HG03039 (cell line): ENCODE measurements around the gene FAM227B.

Experiments used
- ATAC-seq: cut with Tn5 transposase; IDR thresholded peaks from one replicate; pipeline ENCODE4 v1.9.1; 2021; ENCODE audit warnings: mild to moderate bottlenecking, moderate library complexity; ENCODE audit not compliant: unreplicated experiment

Gene FAM227B

GRCh38 chr15:49303003-49303402 is 317.6 kb downstream of the FAM227B start:
- no peak for ATAC-seq

GRCh38 chr15:49301562-49301961 is 319.1 kb downstream of the FAM227B start:
- ATAC-seq, result no peak

GRCh38 chr15:49300856-49301255 is 319.8 kb downstream of the FAM227B start:
- no peak for ATAC-seq

- ATAC-seq, result no peak
Measured at GRCh38 chr15:49297584-49297983, 323.0 kb downstream of the FAM227B start.

GRCh38 chr15:49296258-49296657 is 324.4 kb downstream of the FAM227B start:
- no peak for ATAC-seq

GRCh38 chr15:49293941-49294340 is 326.7 kb downstream of the FAM227B start:
- ATAC-seq, result no peak

- no peak for ATAC-seq
Measured at GRCh38 chr15:49290191-49290590, 330.4 kb downstream of the FAM227B start.

- ATAC-seq, result no peak
Measured at GRCh38 chr15:49288391-49288790, 332.2 kb downstream of the FAM227B start.

- ATAC-seq, result no peak
Measured at GRCh38 chr15:49287481-49287880, 333.1 kb downstream of the FAM227B start.

- ATAC-seq, result no peak
Measured at GRCh38 chr15:49286649-49287404, 333.8 kb downstream of the FAM227B start.

GRCh38 chr15:49282366-49282765 is 338.3 kb downstream of the FAM227B start:
- no peak for ATAC-seq

- no peak for ATAC-seq
Measured at GRCh38 chr15:49279521-49280456, 340.8 kb downstream of the FAM227B start.

GRCh38 chr15:49278751-49279150 is 341.9 kb downstream of the FAM227B start:
- no peak for ATAC-seq
